DLD1 (cell line): ENCODE results near the gene MYLK.

Experiments
- in situ Hi-C: cut with HindIII; loops from 2 replicates; pipeline ENCODE4 v1.10.0; 2017; ENCODE audit warnings: low sequenced_read_pairs

The MYLK gene

GRCh38 chr3:123755085-123755484 lies 129.0 kb downstream of the MYLK start:
- in situ Hi-C loops, result no loop called here

GRCh38 chr3:123753286-123753685 lies 130.8 kb downstream of the MYLK start:
- in situ Hi-C loops, result no loop called here

GRCh38 chr3:123752228-123752627 lies 131.9 kb downstream of the MYLK start:
- in situ Hi-C loops, result no loop called here

- in situ Hi-C loops, result no loop called here
Measured at GRCh38 chr3:123751433-123751832, 132.7 kb downstream of the MYLK start.

GRCh38 chr3:123750659-123751420 lies 133.3 kb downstream of the MYLK start:
- in situ Hi-C loops, result no loop called here

GRCh38 chr3:123750209-123750608 lies 133.9 kb downstream of the MYLK start:
- in situ Hi-C loops, result no loop called here

GRCh38 chr3:123749711-123750110 lies 134.4 kb downstream of the MYLK start:
- in situ Hi-C loops, result no loop called here

GRCh38 chr3:123745184-123745855 lies 138.8 kb downstream of the MYLK start:
- in situ Hi-C loops, result no loop called here

- in situ Hi-C loops, result no loop called here
Measured at GRCh38 chr3:123744064-123744463, 140.1 kb downstream of the MYLK start.

GRCh38 chr3:123743121-123743520 lies 141.0 kb downstream of the MYLK start:
- in situ Hi-C loops, result no loop called here

- in situ Hi-C loops, result no loop called here
Measured at GRCh38 chr3:123741041-123741511, 143.1 kb downstream of the MYLK start.

GRCh38 chr3:123740391-123740822 lies 143.7 kb downstream of the MYLK start:
- in situ Hi-C loops, result no loop called here

- in situ Hi-C loops, result loop anchor here (5.0 kb wide), 1 partner anchor 78 kb away; no protein-coding TSS in a partner anchor
Measured at GRCh38 chr3:123739754-123740153, 144.4 kb downstream of the MYLK start.

- in situ Hi-C loops, result loop anchor here (5.0 kb wide), 1 partner anchor 78 kb away; no protein-coding TSS in a partner anchor
Measured at GRCh38 chr3:123739106-123739505, 145.0 kb downstream of the MYLK start.

GRCh38 chr3:123738522-123738921 lies 145.6 kb downstream of the MYLK start:
- in situ Hi-C loops, result loop anchor here (5.0 kb wide), 1 partner anchor 79 kb away; no protein-coding TSS in a partner anchor

- in situ Hi-C loops, result loop anchor here (5.0 kb wide), 1 partner anchor 80 kb away; no protein-coding TSS in a partner anchor
Measured at GRCh38 chr3:123737168-123737567, 147.0 kb downstream of the MYLK start.

- in situ Hi-C loops, result loop anchor here (5.0 kb wide), 1 partner anchor 82 kb away; no protein-coding TSS in a partner anchor
Measured at GRCh38 chr3:123735456-123735855, 148.7 kb downstream of the MYLK start.

- in situ Hi-C loops, result no loop called here
Measured at GRCh38 chr3:123734527-123734902, 149.6 kb downstream of the MYLK start.

GRCh38 chr3:123733805-123734526 lies 150.2 kb downstream of the MYLK start:
- in situ Hi-C loops, result no loop called here

- in situ Hi-C loops, result no loop called here
Measured at GRCh38 chr3:123733341-123733740, 150.8 kb downstream of the MYLK start.

GRCh38 chr3:123732447-123732846 lies 151.7 kb downstream of the MYLK start:
- in situ Hi-C loops, result no loop called here
